ENCODE results near the gene COL27A1.

Gene COL27A1

GRCh38 chr9:114176624-114177291, 21.4 kb downstream of the COL27A1 start:
- TF ChIP-seq CTCF (IDR thresholded peaks at IDR 0.05; ENCODE audit: low read length) (no peak), EZH2 (IDR thresholded peaks at IDR 0.05; ENCODE audit: borderline replicate concordance, low read length) (no peak)
- no peak overlapping the region for H3K27ac ChIP-seq (ENCODE audit: low read depth, low read length, poor library complexity, severe bottlenecking)
- H3K9ac ChIP-seq (ENCODE audit: low read length), result no peak overlapping the region
- H3K36me3 ChIP-seq (ENCODE audit: insufficient read depth, low read length), result no peaks in the 10 kb centered on the region
- no peaks in the 10 kb centered on the region for H4K20me1 ChIP-seq (ENCODE audit: insufficient read depth, low read length)
- no peak overlapping the region for H2AFZ ChIP-seq (ENCODE audit: low read length)
- H3K9me3 ChIP-seq (ENCODE audit: low read length), result no peaks in the 10 kb centered on the region
- 0 out of 2 replicates have a peak, but pooled peaks cover 7% of the 10 kb centered on the region for H3K27me3 ChIP-seq (ENCODE audit: insufficient read depth, low read length)
- no peak overlapping the region for H3K4me2 ChIP-seq (ENCODE audit: low read length)
- no peak overlapping the region for H3K4me3 ChIP-seq (ENCODE audit: low read depth, low read length, poor library complexity, severe bottlenecking)
- no peaks in the 10 kb centered on the region for H3K79me2 ChIP-seq (ENCODE audit: insufficient read depth, low read length)
- H3K4me1 ChIP-seq (ENCODE audit: insufficient read depth, low read length, severe bottlenecking), result no peaks in the 10 kb centered on the region
- no peaks in the 10 kb centered on the region for H3K9me2 ChIP-seq (ENCODE audit: low read depth, low read length)
- H3F3A ChIP-seq (ENCODE audit: insufficient read depth, low read length), result no peaks in the 10 kb centered on the region

- H3K27ac ChIP-seq (ENCODE audit: low read depth, low read length, poor library complexity, severe bottlenecking), result no peak overlapping the region
- H2AFZ ChIP-seq (ENCODE audit: low read length), result no peak overlapping the region
- H3K4me3 ChIP-seq (ENCODE audit: low read depth, low read length, poor library complexity, severe bottlenecking), result no peak overlapping the region
- no peak for TF ChIP-seq EZH2 (IDR thresholded peaks at IDR 0.05; ENCODE audit: borderline replicate concordance, low read length)
- no peak for TF ChIP-seq CTCF (IDR thresholded peaks at IDR 0.05; ENCODE audit: low read length)
- no peaks in the 10 kb centered on the region for H3K9me3 ChIP-seq (ENCODE audit: low read length)
- no peaks in the 10 kb centered on the region for H3K4me1 ChIP-seq (ENCODE audit: insufficient read depth, low read length, severe bottlenecking)
- no peaks in the 10 kb centered on the region for H3F3A ChIP-seq (ENCODE audit: insufficient read depth, low read length)
- no peaks in the 10 kb centered on the region for H3K36me3 ChIP-seq (ENCODE audit: insufficient read depth, low read length)
- no peak overlapping the region for H3K9ac ChIP-seq (ENCODE audit: low read length)
- no peaks in the 10 kb centered on the region for H3K79me2 ChIP-seq (ENCODE audit: insufficient read depth, low read length)
- no peaks in the 10 kb centered on the region for H4K20me1 ChIP-seq (ENCODE audit: insufficient read depth, low read length)
- H3K9me2 ChIP-seq (ENCODE audit: low read depth, low read length), result no peaks in the 10 kb centered on the region
- no peak overlapping the region for H3K4me2 ChIP-seq (ENCODE audit: low read length)
- 0 out of 2 replicates have a peak, but pooled peaks cover 7% of the 10 kb centered on the region for H3K27me3 ChIP-seq (ENCODE audit: insufficient read depth, low read length)
Observed at GRCh38 chr9:114177423-114178064, 22.2 kb downstream of the COL27A1 start.

- Histone ChIP-seq H3K9ac (ENCODE audit: low read length) (no peak overlapping the region), H3K36me3 (ENCODE audit: insufficient read depth, low read length) (no peaks in the 10 kb centered on the region), H3F3A (ENCODE audit: insufficient read depth, low read length) (no peaks in the 10 kb centered on the region), H3K4me2 (ENCODE audit: low read length) (no peak overlapping the region), H2AFZ (ENCODE audit: low read length) (no peak overlapping the region), H3K27me3 (ENCODE audit: insufficient read depth, low read length) (0 out of 2 replicates have a peak, but pooled peaks cover 7% of the 10 kb centered on the region), H3K9me3 (ENCODE audit: low read length) (no peaks in the 10 kb centered on the region), H3K9me2 (ENCODE audit: low read depth, low read length) (no peaks in the 10 kb centered on the region), H3K4me1 (ENCODE audit: insufficient read depth, low read length, severe bottlenecking) (no peaks in the 10 kb centered on the region), H3K4me3 (ENCODE audit: low read depth, low read length, poor library complexity, severe bottlenecking) (no peak overlapping the region), H3K27ac (ENCODE audit: low read depth, low read length, poor library complexity, severe bottlenecking) (no peak overlapping the region), H3K79me2 (ENCODE audit: insufficient read depth, low read length) (no peaks in the 10 kb centered on the region), H4K20me1 (ENCODE audit: insufficient read depth, low read length) (no peaks in the 10 kb centered on the region)
- TF ChIP-seq CTCF (IDR thresholded peaks at IDR 0.05; ENCODE audit: low read length) (no peak), EZH2 (IDR thresholded peaks at IDR 0.05; ENCODE audit: borderline replicate concordance, low read length) (no peak)
Observed at GRCh38 chr9:114178076-114178475, 22.7 kb downstream of the COL27A1 start.

Data from OCI-LY1 (cell line).